GM06990 (cell line): ENCODE measurements around the gene GPC6.

ENCODE experiments used
- DNase-seq: peaks from one replicate; pipeline ENCODE4 v3.0.0-alpha.2; 2011; ENCODE audit not compliant: insufficient read length; ENCODE audit errors: extremely low read depth
- H3K27me3 ChIP-seq: replicated peaks from 2 replicates; pipeline ENCODE4 v1.6.0; 2011; ENCODE audit warnings: low read length; ENCODE audit not compliant: control insufficient read depth, insufficient read depth
- H3K36me3 ChIP-seq: 2 replicates; pipeline ENCODE4 v1.5.1; 2011; ENCODE audit warnings: low read length; ENCODE audit not compliant: control insufficient read depth, insufficient read depth
- H3K4me3 ChIP-seq: replicated peaks from 2 replicates; pipeline ENCODE4 v1.5.1; 2011; ENCODE audit warnings: low read depth, mild to moderate bottlenecking, control low read depth, low read length
- TF ChIP-seq, protein P1 (sequence below): IDR thresholded peaks from 2 replicates; pipeline ENCODE4 v1.5.1; 2011; ENCODE audit warnings: low read length, control low read depth, mild to moderate bottlenecking, inconsistent platforms; ENCODE audit not compliant: insufficient read depth, poor library complexity, severe bottlenecking

The GPC6 gene

DNA sequence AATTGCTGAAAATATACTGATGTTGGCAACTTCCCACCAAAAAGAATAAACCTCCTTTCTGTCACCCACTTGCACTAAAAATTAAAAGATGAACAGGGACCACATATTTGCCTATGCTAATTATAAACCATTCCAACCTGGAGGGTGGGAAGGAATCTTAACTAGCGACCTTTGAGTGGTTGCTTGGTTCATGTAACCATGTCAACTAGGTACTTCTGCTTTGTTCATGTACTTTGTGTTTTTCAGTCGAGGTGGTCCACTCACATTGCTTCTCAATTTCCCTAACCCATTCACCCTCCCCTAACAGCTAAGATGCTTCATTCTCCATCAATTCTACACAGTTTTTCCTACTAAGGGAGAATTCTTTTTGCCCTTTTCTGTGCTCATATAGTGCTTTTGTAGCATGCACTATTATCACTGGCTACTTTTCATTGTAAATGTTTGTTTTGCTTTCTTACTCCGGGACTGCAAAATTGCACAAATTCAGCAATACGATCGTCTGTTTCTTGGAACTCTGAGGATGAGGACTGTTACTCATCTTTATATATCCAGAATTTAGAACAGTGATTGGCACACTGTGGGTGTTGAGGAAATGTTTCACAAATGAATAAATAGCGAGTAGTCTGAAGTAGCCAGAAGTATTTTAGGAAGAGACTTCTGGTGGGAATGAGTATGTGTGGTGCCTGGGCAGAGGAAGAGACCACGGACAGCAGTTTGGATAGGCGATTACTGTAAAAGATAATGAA is 187.5 kb downstream of the GPC6 start:
- TF ChIP-seq, protein P1, sequence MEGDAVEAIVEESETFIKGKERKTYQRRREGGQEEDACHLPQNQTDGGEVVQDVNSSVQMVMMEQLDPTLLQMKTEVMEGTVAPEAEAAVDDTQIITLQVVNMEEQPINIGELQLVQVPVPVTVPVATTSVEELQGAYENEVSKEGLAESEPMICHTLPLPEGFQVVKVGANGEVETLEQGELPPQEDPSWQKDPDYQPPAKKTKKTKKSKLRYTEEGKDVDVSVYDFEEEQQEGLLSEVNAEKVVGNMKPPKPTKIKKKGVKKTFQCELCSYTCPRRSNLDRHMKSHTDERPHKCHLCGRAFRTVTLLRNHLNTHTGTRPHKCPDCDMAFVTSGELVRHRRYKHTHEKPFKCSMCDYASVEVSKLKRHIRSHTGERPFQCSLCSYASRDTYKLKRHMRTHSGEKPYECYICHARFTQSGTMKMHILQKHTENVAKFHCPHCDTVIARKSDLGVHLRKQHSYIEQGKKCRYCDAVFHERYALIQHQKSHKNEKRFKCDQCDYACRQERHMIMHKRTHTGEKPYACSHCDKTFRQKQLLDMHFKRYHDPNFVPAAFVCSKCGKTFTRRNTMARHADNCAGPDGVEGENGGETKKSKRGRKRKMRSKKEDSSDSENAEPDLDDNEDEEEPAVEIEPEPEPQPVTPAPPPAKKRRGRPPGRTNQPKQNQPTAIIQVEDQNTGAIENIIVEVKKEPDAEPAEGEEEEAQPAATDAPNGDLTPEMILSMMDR: no peak
- no peaks in the 10 kb centered on the region for H3K36me3 ChIP-seq
- no peak for DNase-seq
- H3K27me3 ChIP-seq: no peaks in the 10 kb centered on the region
- H3K4me3 ChIP-seq: no peak overlapping the region

DNA sequence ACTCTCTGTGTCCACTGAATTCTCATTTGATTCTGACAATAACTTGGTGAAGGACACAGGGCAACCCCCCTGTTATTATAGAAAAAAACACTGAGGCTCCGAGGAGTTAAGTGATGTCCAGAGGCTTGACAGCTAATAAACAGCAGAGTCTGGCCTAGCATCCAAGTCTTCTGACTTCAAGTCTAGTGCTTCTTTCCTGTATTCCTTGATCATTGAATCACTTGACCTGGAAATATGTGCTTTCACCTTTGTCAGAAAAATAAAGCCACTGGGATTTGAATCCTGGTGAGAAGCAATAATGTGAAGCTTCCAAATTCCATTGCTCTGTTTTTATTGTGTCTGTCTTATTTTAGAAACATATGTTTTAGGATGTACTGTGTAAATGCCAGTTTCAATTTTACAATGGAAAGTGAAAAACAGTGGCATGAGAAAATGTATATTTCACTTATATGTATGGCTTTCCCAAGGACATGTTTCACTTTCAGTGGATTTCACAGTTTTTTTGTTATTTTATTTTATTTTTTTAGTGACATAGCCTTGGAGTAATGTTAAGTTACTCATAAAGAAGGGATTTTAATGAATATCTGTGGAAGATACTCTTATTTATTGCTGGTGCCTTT is 190.2 kb downstream of the GPC6 start:
- DNase-seq: no peak
- TF ChIP-seq, protein P1: no peak
- Histone ChIP-seq H3K27me3 (no peaks in the 10 kb centered on the region), H3K36me3 (no peaks in the 10 kb centered on the region), H3K4me3 (no peak overlapping the region)

DNA sequence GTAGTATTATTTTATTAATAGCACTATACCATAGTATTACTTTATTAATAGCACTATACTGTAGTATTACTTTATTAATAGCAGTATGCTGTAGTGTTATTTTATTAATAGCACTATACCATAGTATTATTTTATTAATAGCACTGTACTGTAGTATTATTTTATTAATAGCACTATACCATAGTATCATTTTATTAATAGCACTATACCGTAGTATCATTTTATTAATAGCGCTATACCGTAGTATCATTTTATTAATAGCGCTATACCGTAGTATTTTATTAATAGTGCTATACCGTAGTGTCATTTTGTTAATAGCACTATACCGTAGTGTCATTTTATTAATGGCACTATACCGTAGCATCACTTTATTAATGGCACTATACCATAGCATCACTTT is 191.8 kb downstream of the GPC6 start:
- no peak for DNase-seq
- no peak overlapping the region for H3K4me3 ChIP-seq
- TF ChIP-seq, protein P1: no peak
- no peaks in the 10 kb centered on the region for H3K36me3 ChIP-seq
- H3K27me3 ChIP-seq: no peaks in the 10 kb centered on the region

DNA sequence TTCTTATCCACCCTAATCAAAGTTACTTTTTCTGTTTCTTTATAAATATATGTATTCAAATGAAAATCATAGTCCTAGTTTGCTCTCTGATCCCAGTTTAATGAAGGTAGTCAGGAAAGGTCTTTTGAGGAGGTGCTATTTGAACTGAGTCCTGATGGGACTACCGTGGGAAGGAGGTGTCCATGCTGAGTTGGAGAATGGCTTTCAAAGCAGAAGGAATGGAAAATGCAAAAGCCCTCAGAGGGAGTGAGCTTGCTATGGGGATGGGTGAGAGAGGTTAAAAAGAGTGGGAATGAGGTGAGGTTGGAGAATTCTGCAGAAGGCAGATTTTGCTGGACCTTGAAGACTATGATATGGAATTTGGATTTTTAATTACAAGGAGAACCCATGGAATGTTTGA is 193.6 kb downstream of the GPC6 start:
- TF ChIP-seq, protein P1: no peak
- Histone ChIP-seq H3K27me3 (no peaks in the 10 kb centered on the region), H3K36me3 (no peaks in the 10 kb centered on the region), H3K4me3 (no peak overlapping the region)
- no peak for DNase-seq

DNA sequence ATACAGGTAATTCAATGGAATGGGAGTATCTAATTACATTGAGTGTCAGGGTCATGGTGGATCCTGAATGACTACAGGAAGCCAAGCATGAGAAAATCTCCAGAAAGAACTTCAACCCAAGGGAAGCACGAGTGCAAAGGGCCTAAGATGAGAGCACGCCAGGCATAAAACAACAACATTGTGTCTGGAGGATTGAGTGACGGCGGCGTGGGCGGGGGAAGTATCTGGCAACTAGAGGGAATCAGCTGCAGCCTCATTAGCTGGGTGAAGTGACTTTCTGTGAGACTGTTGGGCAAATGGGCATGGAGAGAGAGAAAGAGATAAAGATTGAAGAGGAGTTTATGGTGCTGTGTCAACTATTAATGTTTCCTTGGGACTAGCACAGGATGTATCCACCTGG is 194.3 kb downstream of the GPC6 start:
- TF ChIP-seq, protein P1: no peak
- no peak overlapping the region for H3K4me3 ChIP-seq
- no peaks in the 10 kb centered on the region for H3K27me3 ChIP-seq
- DNase-seq: no peak
- H3K36me3 ChIP-seq: no peaks in the 10 kb centered on the region
